AG04449 (cell line): ENCODE results near the gene LAMA2.

ENCODE experiments used
- CTCF ChIA-PET: fragments of 350-600 bp; formaldehyde crosslinking; extraction: SDS; loops from one replicate; lab custom pipeline; 2021; ENCODE audit warnings: antibody characterized with exemption; lab: Yijun Ruan, JAX
- POLR2A ChIA-PET: fragments of 400-600, 350-600 bp; formaldehyde crosslinking; extraction: SDS; loops from one replicate; lab custom pipeline; 2020; ENCODE audit warnings: antibody characterized with exemption, inconsistent platforms; lab: Yijun Ruan, JAX
- DNase-seq: peaks from one replicate; pipeline ENCODE4 v3.0.0-alpha.2; 2010; ENCODE audit warnings: low read depth, low spot score
- H3K4me3 ChIP-seq: 2 replicates; pipeline ENCODE4 v1.5.1; 2011; ENCODE audit warnings: low read depth, mild to moderate bottlenecking, control low read depth, low read length
- TF ChIP-seq, protein P1 (sequence below): IDR thresholded peaks from one replicate; pipeline ENCODE4 v1.5.1; 2011; ENCODE audit warnings: mild to moderate bottlenecking, moderate library complexity, low read length, control low read depth, inconsistent platforms; ENCODE audit not compliant: insufficient read depth; ENCODE audit errors: missing control alignments

LAMA2 gene

DNA sequence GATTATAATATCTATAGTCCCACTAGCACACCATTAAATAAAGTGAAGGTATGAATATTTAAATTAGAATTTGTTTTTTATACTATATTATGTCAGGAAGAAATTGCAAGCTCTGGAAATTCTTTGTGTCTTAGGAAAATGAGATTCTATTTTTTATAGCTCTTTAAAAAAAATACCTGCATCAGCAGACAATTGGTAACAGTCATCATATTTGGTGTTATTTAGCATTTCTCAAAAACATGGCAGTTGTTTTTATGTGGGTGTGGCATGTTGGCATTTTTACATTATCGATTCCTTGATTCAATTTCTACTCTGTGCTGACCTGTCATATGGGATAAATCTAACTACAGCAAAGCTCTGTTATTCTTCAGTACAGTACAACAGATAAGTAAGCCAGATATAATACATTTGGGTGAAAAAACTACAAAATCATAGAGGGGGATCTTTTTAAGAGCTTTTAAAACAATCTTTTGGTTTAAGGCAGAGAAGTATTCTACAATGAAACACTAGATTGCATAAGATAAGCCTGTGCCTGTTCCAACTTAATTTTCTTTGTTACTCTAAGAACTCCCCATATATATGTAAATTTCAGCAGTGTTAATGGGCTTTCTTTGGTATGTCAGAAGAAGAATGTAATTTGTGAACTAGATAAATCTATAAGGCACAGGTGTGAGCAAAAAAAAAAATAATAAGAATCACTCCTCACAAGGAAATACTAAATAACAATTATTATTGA is 71.5 kb downstream of the LAMA2 start:
- DNase-seq: no peak
- H3K4me3 ChIP-seq: no peak overlapping the region
- TF ChIP-seq, protein P1, sequence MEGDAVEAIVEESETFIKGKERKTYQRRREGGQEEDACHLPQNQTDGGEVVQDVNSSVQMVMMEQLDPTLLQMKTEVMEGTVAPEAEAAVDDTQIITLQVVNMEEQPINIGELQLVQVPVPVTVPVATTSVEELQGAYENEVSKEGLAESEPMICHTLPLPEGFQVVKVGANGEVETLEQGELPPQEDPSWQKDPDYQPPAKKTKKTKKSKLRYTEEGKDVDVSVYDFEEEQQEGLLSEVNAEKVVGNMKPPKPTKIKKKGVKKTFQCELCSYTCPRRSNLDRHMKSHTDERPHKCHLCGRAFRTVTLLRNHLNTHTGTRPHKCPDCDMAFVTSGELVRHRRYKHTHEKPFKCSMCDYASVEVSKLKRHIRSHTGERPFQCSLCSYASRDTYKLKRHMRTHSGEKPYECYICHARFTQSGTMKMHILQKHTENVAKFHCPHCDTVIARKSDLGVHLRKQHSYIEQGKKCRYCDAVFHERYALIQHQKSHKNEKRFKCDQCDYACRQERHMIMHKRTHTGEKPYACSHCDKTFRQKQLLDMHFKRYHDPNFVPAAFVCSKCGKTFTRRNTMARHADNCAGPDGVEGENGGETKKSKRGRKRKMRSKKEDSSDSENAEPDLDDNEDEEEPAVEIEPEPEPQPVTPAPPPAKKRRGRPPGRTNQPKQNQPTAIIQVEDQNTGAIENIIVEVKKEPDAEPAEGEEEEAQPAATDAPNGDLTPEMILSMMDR: no peak
- ChIA-PET POLR2A (no interaction called here), CTCF (interaction anchor here (0.6 kb wide), 1 partner anchor 317 kb away, joined by 4 read pairs; no protein-coding TSS in a partner anchor)

DNA sequence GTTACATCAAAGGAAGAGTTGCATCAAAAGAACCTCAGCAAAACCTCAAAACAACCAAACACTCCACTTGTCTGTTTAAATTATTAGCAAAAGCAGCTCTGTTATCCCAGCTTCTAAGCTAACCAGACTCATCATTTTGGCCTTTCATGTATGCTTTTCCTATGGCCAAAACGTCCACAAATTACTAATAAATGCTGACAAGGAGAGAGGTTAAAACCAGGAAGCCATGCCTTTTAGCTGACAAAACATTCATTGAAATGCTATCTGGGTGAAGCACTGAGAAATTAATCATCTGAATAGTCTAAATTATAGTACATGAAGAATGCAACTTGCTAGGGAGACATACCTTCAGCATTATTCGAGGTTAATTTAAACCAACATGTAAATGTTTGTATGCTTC is 80.6 kb downstream of the LAMA2 start:
- TF ChIP-seq, protein P1: no peak
- CTCF ChIA-PET: no interaction called here
- no peak overlapping the region for H3K4me3 ChIP-seq
- DNase-seq: peak; percentile 23
- POLR2A ChIA-PET: interaction anchor here (0.6 kb wide), 2 partner anchors 31 to 79 kb away, joined by 3 read pairs; no protein-coding TSS in a partner anchor

DNA sequence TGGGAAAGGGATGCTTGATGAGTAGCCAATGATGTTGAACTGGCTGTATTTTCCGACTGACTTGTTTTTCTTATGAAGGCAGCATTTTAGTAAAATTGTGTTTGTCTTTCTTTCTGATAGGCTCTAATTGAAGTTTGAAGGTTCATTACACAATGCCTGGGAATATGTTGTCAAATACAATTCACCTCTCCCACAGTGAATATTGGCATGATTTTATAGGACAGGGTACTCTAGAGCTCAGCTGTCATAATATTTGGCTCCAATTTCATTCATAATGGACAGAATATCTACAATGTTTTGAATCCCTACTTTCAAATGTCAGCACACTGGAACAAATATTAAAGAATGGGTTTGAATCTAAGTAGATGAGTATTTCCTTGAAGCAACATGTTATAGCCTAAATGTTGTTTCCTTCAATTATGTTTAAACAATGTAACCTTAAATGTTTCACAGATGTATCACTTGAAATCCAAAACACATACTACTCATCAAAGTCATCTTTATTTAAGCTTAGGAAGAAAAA is 81.4 kb downstream of the LAMA2 start:
- CTCF ChIA-PET: no interaction called here
- no peak overlapping the region for H3K4me3 ChIP-seq
- TF ChIP-seq, protein P1: no peak

DNA sequence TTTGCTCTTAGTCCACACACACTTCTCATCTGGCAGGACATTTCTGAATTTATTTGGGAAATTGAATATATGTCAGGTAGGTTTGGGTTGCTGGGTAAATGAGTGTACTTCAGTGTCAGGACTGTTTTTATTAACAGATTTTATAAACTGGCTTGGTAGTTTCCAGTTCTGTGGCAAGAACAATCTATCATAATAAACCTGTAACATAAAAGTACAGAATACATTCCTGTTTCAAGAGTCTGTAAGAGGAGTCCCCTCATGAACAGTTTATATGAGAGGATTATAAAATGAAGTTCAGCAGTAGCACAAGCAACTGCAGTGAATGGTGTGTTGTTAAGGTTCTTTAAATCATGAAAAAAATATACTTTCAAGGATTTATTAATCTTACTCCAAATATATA is 81.8 kb downstream of the LAMA2 start:
- POLR2A ChIA-PET: no interaction called here
- TF ChIP-seq, protein P1: no peak

More for the DNA sequence above, 81.4 kb downstream of the LAMA2 start:
- POLR2A ChIA-PET: no interaction called here
- no peak for DNase-seq

DNA sequence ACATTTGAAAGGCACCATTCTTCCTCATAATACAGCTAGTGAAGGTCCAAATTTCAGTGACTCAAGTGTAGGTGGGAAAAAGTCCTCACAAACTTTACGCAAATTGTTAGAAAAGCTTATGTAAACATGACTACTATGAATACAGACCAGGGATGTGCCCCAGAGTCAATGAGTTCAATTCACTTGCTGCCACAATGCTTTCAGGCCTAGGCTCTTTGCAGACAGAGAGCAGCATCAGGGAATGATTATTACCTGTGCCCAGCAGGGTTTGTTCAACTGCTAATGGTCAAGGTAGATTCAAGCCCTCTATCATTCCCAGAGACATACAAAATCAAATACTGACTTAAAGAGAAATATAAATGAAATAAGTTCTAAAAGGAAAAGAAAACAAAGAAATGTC is 84.0 kb downstream of the LAMA2 start:
- CTCF ChIA-PET: no interaction called here
- DNase-seq: no peak
- TF ChIP-seq, protein P1: no peak
- no peak overlapping the region for H3K4me3 ChIP-seq
- POLR2A ChIA-PET: no interaction called here

More for the DNA sequence above, 81.8 kb downstream of the LAMA2 start:
- DNase-seq: no peak
- no peak overlapping the region for H3K4me3 ChIP-seq
- CTCF ChIA-PET: no interaction called here

DNA sequence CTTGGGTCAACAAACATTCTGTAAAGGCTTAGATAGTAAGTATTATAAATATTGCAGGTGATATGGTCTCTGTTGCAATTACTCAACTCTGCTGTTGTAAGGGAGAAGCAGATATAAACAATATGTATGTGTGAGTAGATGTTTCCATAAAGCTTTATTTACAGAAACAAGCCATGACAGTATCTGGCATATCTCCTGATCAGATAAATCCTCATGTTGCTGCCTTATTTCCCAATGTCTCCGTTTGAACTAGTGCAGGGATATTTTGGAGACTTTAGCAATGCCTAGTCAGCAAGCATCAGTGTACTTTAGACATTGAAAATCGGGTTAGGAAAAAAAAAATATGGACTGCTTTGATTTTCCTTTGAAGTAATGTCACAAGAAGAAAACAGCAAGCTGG is 96.1 kb downstream of the LAMA2 start:
- DNase-seq: no peak
- no peak overlapping the region for H3K4me3 ChIP-seq
- TF ChIP-seq, protein P1: no peak
- POLR2A ChIA-PET: no interaction called here
- CTCF ChIA-PET: no interaction called here
